ENCODE data around the gene TIMM17A.

TIMM17A gene

GRCh38 chr1:201968202-201968925 lies 13.1 kb downstream of the TIMM17A start:
- TF ChIP-seq CTCF (IDR thresholded peaks at IDR 0.05; ENCODE audit: low read depth, low read length) = no peak
- no peak overlapping the region for H3K4me3 ChIP-seq (ENCODE audit: low read depth, low read length)

- no peak overlapping the region for H3K4me3 ChIP-seq (ENCODE audit: low read depth, low read length)
- TF ChIP-seq CTCF (IDR thresholded peaks at IDR 0.05; ENCODE audit: low read depth, low read length) = no peak
These were observed 15.2 kb downstream of the TIMM17A start for GRCh38 chr1:201970334-201971159.

GRCh38 chr1:201982082-201982622 lies 26.8 kb downstream of the TIMM17A start:
- peak overlapping the region; percentile 76 for H3K4me3 ChIP-seq (ENCODE audit: low read depth, low read length)
- no peak for TF ChIP-seq CTCF (IDR thresholded peaks at IDR 0.05; ENCODE audit: low read depth, low read length)

GRCh38 chr1:201982623-201983379 lies 27.5 kb downstream of the TIMM17A start, which contains the start of gene RNPEP:
RNPEP (plus strand) TSS chr1:201982648; CDS start chr1:201982667, 19 bp downstream.
- peak within 1 kb of the TSS; percentile 76 for H3K4me3 ChIP-seq (ENCODE audit: low read depth, low read length)
- no peak for TF ChIP-seq CTCF (IDR thresholded peaks at IDR 0.05; ENCODE audit: low read depth, low read length)

- TF ChIP-seq CTCF (IDR thresholded peaks at IDR 0.05; ENCODE audit: low read depth, low read length) = no peak
- H3K4me3 ChIP-seq (ENCODE audit: low read depth, low read length) = peak overlapping the region; percentile 76
These were observed 28.1 kb downstream of the TIMM17A start for GRCh38 chr1:201983380-201983805.

- TF ChIP-seq CTCF (IDR thresholded peaks at IDR 0.05; ENCODE audit: low read depth, low read length) = no peak
- no peak overlapping the region for H3K4me3 ChIP-seq (ENCODE audit: low read depth, low read length)
These were observed 29.1 kb downstream of the TIMM17A start for GRCh38 chr1:201984446-201984845.
